Kidney epithelial cell (primary cell): Measurements from ENCODE around the gene PSMD9. TPM values are rescaled to one million over a fixed set of nuclear protein-coding genes. Genes with fewer than 3 reads are reported as not detected.
"Not testable (repeated sequence)": the region's sequence is repeated elsewhere in the genome, so short reads cannot be mapped to it uniquely, and the experiment has no call there.

Experiments used
- DNase-seq: peaks from one replicate; pipeline ENCODE4 v3.0.0-alpha.2; 2010; ENCODE audit warnings: low read depth
- H3K27me3 ChIP-seq: 2 replicates; pipeline ENCODE4 v1.6.0; 2011; ENCODE audit warnings: low read length; ENCODE audit not compliant: control insufficient read depth, insufficient read depth
- H3K36me3 ChIP-seq: 2 replicates; pipeline ENCODE4 v1.5.1; 2011; ENCODE audit warnings: low read length; ENCODE audit not compliant: control insufficient read depth, insufficient read depth
- H3K4me3 ChIP-seq: 2 replicates; pipeline ENCODE4 v1.5.1; 2011; ENCODE audit warnings: low read depth, mild to moderate bottlenecking, control low read depth, low read length
- CTCF ChIP-seq: IDR thresholded peaks from 2 replicates; pipeline ENCODE4 v1.5.1; 2011; ENCODE audit warnings: mild to moderate bottlenecking, moderate library complexity, low read length, control low read depth, inconsistent platforms; ENCODE audit not compliant: insufficient read depth, poor library complexity, severe bottlenecking
- total RNA-seq: library from RNA; depleted of rRNA; stranded (reverse); fragments of >200 nt; gene quantifications from 2 replicates; pipeline ENCODE4 v1.2.3, GENCODE V29; 2015

The PSMD9 gene
- total RNA-seq, 1 donor from 2014 or later: 151 TPM

- no peaks in the 10 kb centered on the region for H3K36me3 ChIP-seq
- peak overlapping the region; percentile 76 for H3K4me3 ChIP-seq
Measured at GRCh38 chr12:121889274-121889624, 659 bp downstream of the PSMD9 start.

GRCh38 chr12:121889661-121890060 lies 1.1 kb downstream of the PSMD9 start:
- not testable (repeated sequence) for H3K27me3 ChIP-seq, H3K36me3 ChIP-seq, DNase-seq
- peak overlapping the region; percentile 76 for H3K4me3 ChIP-seq

More at GRCh38 chr12:121889274-121889624, 659 bp downstream of the PSMD9 start:
- no peak for DNase-seq
- TF ChIP-seq CTCF: no peak
- no peaks in the 10 kb centered on the region for H3K27me3 ChIP-seq

- no peak overlapping the region for H3K4me3 ChIP-seq
- no peak for DNase-seq
- peaks cover 3% of the 10 kb centered on the region for H3K36me3 ChIP-seq
- TF ChIP-seq CTCF: no peak
- H3K27me3 ChIP-seq: no peaks in the 10 kb centered on the region
Measured at GRCh38 chr12:121892673-121893561, 4.3 kb downstream of the PSMD9 start.

GRCh38 chr12:121893961-121894460 lies 5.4 kb downstream of the PSMD9 start:
- DNase-seq: no peak
- no peak for TF ChIP-seq CTCF
- Histone ChIP-seq H3K4me3 (no peak overlapping the region), H3K36me3 (peaks cover 3% of the 10 kb centered on the region), H3K27me3 (no peaks in the 10 kb centered on the region)

GRCh38 chr12:121894633-121895032 lies 6.0 kb downstream of the PSMD9 start:
- no peak for DNase-seq
- Histone ChIP-seq H3K27me3 (no peaks in the 10 kb centered on the region), H3K36me3 (peaks cover 3% of the 10 kb centered on the region), H3K4me3 (no peak overlapping the region)
- TF ChIP-seq CTCF: peak; percentile 41

GRCh38 chr12:121898287-121898686 lies 9.7 kb downstream of the PSMD9 start:
- H3K4me3 ChIP-seq: no peak overlapping the region
- TF ChIP-seq CTCF: no peak
- no peaks in the 10 kb centered on the region for H3K27me3 ChIP-seq
- no peak for DNase-seq
- peaks cover 8% of the 10 kb centered on the region for H3K36me3 ChIP-seq
